ENCODE data around the gene LAP3.

Gene LAP3

GRCh38 chr4:17635056-17635455 lies 58.1 kb downstream of the LAP3 start:
- TF ChIP-seq Cebpa-rat (IDR thresholded peaks at IDR 0.05) = no peak
- Histone ChIP-seq H3K9me3 (no peaks in the 10 kb centered on the region), H3K36me3 (peaks cover 88% of the 10 kb centered on the region), H4K20me1 (peaks cover 73% of the 10 kb centered on the region), H3K9ac (no peak overlapping the region), H3K4me2 (no peak overlapping the region), H3K4me3 (no peak overlapping the region), H3K4me1 (peaks cover 27% of the 10 kb centered on the region), H3K27me3 (no peaks in the 10 kb centered on the region), H3K27ac (no peak overlapping the region)

GRCh38 chr4:17636341-17636695 lies 59.3 kb downstream of the LAP3 start:
- no peaks in the 10 kb centered on the region for H3K27me3 ChIP-seq
- H4K20me1 ChIP-seq = peaks cover 69% of the 10 kb centered on the region
- no peak overlapping the region for H3K4me2 ChIP-seq
- H3K9ac ChIP-seq = no peak overlapping the region
- peaks cover 36% of the 10 kb centered on the region for H3K4me1 ChIP-seq
- no peak overlapping the region for H3K27ac ChIP-seq
- TF ChIP-seq Cebpa-rat (IDR thresholded peaks at IDR 0.05) = no peak
- H3K36me3 ChIP-seq = peaks cover 76% of the 10 kb centered on the region
- H3K4me3 ChIP-seq = no peak overlapping the region
- no peaks in the 10 kb centered on the region for H3K9me3 ChIP-seq

DNA sequence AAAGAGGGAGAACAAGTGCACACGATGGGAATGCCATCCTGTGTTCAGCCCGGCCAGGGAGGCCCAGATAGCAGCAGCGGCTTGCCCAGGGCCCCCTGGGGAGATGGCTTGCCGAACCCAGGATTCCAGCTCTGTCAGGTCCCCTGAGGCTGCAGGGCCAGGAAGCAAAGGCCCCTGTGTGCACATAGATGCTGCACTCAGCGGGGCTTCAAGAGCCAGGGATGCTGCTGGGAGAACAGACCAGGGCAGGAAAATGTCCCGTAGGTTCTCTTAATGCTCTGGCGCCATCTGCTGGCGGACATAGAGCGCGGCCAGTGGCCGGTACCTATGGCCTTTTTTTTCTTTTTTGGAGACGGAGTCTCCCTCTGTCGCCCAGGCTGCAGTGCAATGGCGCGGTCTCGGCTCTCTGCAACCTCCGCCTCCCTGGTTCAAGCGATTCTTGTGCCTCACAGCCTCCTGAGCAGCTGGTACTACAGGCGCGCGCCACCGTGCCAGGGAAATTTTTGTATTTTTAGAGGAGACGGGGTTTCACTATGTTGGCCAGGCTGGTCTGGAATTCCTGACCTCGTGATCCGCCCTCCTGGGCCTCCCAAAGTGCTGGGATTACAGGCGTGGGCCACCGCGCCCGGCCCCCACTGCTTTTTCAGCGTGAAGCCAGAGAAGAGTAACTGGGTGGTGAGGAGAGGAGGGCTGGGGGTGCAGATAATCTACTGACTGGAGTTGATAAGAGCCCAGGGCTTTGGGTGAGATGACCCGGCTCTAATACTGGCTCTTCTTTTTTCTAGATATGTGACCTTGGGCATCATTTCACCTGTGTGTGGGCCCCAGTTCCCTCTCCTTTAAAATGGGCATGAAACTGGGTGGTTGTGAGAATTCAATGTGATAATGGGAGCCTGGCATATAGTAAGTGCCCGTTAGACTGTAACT lies 60.0 kb downstream of the LAP3 start:
- no peak overlapping the region for H3K9ac ChIP-seq
- H3K4me3 ChIP-seq = no peak overlapping the region
- peaks cover 36% of the 10 kb centered on the region for H3K4me1 ChIP-seq
- peaks cover 63% of the 10 kb centered on the region for H4K20me1 ChIP-seq
- no peak for TF ChIP-seq Cebpa-rat (IDR thresholded peaks at IDR 0.05)
- H3K4me2 ChIP-seq = no peak overlapping the region
- no peak overlapping the region for H3K27ac ChIP-seq
- H3K27me3 ChIP-seq = no peaks in the 10 kb centered on the region
- H3K36me3 ChIP-seq = peaks cover 69% of the 10 kb centered on the region
- H3K9me3 ChIP-seq = no peaks in the 10 kb centered on the region

DNA sequence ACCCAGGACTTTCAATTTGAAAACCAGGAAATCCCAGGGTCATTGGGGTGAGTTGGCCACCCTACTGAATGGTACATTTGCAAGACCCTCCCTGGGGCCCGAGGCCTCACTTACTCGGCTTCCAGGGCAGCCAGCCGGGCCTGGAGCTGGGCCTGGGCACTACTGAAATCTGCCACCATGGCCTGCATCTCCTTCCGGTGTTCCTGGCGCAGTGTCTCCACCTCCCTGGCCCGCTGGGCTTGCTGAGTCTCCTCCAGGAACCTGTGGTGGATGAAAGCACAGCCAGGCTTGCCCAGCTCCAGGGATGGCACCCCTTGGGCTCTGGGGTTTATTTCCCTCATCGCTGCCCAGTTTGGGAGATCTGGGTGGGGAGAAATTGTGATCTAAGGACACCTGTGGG lies 62.1 kb downstream of the LAP3 start:
- no peak for TF ChIP-seq Cebpa-rat (IDR thresholded peaks at IDR 0.05)
- peaks cover 45% of the 10 kb centered on the region for H4K20me1 ChIP-seq
- H3K4me2 ChIP-seq = no peak overlapping the region
- no peak overlapping the region for H3K4me3 ChIP-seq
- peaks cover 47% of the 10 kb centered on the region for H3K36me3 ChIP-seq
- no peak overlapping the region for H3K9ac ChIP-seq
- no peak overlapping the region for H3K27ac ChIP-seq
- 0 out of 2 replicates have a peak, but pooled peaks cover 13% of the 10 kb centered on the region for H3K9me3 ChIP-seq
- no peaks in the 10 kb centered on the region for H3K27me3 ChIP-seq
- H3K4me1 ChIP-seq = peaks cover 49% of the 10 kb centered on the region

- no peak for TF ChIP-seq Cebpa-rat (IDR thresholded peaks at IDR 0.05)
- no peaks in the 10 kb centered on the region for H3K27me3 ChIP-seq
- H3K36me3 ChIP-seq = peaks cover 23% of the 10 kb centered on the region
- no peak overlapping the region for H3K9ac ChIP-seq
- peak overlapping the region; percentile 68; the same call in 1 of the 2 replicates for H3K27ac ChIP-seq
- peaks cover 19% of the 10 kb centered on the region for H4K20me1 ChIP-seq
- H3K4me3 ChIP-seq = peak overlapping the region; percentile 53; the same call in 1 of the 2 replicates
- H3K9me3 ChIP-seq = 0 out of 2 replicates have a peak, but pooled peaks cover 13% of the 10 kb centered on the region
- peaks cover 39% of the 10 kb centered on the region for H3K4me1 ChIP-seq
- H3K4me2 ChIP-seq = peak overlapping the region; percentile 75
These were observed 65.4 kb downstream of the LAP3 start for GRCh38 chr4:17642398-17642783.

GRCh38 chr4:17646693-17647092 lies 69.7 kb downstream of the LAP3 start:
- TF ChIP-seq Cebpa-rat (IDR thresholded peaks at IDR 0.05) = no peak

GRCh38 chr4:17647176-17647806 lies 70.3 kb downstream of the LAP3 start:
- no peak overlapping the region for H3K27ac ChIP-seq

More at GRCh38 chr4:17646693-17647092, 69.7 kb downstream of the LAP3 start:
- 0 out of 2 replicates have a peak, but pooled peaks cover 13% of the 10 kb centered on the region for H3K9me3 ChIP-seq
- no peak overlapping the region for H3K4me2 ChIP-seq
- no peaks in the 10 kb centered on the region for H4K20me1 ChIP-seq
- no peak overlapping the region for H3K4me3 ChIP-seq
- H3K27ac ChIP-seq = no peak overlapping the region
- H3K9ac ChIP-seq = no peak overlapping the region
- H3K4me1 ChIP-seq = peaks cover 24% of the 10 kb centered on the region
- no peaks in the 10 kb centered on the region for H3K36me3 ChIP-seq
- H3K27me3 ChIP-seq = no peaks in the 10 kb centered on the region

DNA sequence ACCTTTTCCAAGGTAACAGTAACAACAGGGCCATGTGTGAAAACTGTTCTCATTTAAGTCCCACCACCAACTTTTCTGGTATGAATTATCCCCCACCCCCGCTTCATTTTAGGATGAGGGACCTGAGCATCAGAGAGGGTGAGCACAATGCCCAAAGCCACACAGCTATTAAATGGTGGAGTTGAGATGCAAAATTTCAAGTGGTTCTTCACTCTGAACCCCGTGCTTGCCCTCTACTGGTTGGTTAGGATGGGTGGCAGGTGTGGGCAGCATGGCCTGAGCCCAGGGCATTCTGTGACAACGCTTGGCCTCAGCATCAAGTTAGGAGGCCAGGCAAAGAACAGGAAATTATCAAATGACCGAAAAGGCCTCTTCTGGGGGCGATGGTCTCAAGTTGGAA lies 70.9 kb downstream of the LAP3 start:
- Histone ChIP-seq H3K4me3 (no peak overlapping the region), H3K27me3 (no peaks in the 10 kb centered on the region), H4K20me1 (no peaks in the 10 kb centered on the region), H3K4me1 (peaks cover 26% of the 10 kb centered on the region), H3K36me3 (no peaks in the 10 kb centered on the region), H3K4me2 (no peak overlapping the region), H3K9ac (no peak overlapping the region), H3K9me3 (0 out of 2 replicates have a peak, but pooled peaks cover 7% of the 10 kb centered on the region), H3K27ac (no peak overlapping the region)
- no peak for TF ChIP-seq Cebpa-rat (IDR thresholded peaks at IDR 0.05)

More at GRCh38 chr4:17647176-17647806, 70.3 kb downstream of the LAP3 start:
- no peak for TF ChIP-seq Cebpa-rat (IDR thresholded peaks at IDR 0.05)
- no peak overlapping the region for H3K4me2 ChIP-seq
- H4K20me1 ChIP-seq = no peaks in the 10 kb centered on the region
- H3K4me1 ChIP-seq = peaks cover 26% of the 10 kb centered on the region
- no peaks in the 10 kb centered on the region for H3K27me3 ChIP-seq
- no peak overlapping the region for H3K9ac ChIP-seq
- no peaks in the 10 kb centered on the region for H3K36me3 ChIP-seq
- H3K4me3 ChIP-seq = no peak overlapping the region
- 0 out of 2 replicates have a peak, but pooled peaks cover 10% of the 10 kb centered on the region for H3K9me3 ChIP-seq

GRCh38 chr4:17650406-17650805 lies 73.4 kb downstream of the LAP3 start:
- peak overlapping the region; percentile 18; the same call in 1 of the 2 replicates for H3K4me2 ChIP-seq
- no peak overlapping the region for H3K9ac ChIP-seq
- H3K27me3 ChIP-seq = no peaks in the 10 kb centered on the region
- TF ChIP-seq Cebpa-rat (IDR thresholded peaks at IDR 0.05) = no peak
- H3K4me3 ChIP-seq = no peak overlapping the region
- no peak overlapping the region for H3K27ac ChIP-seq
- H3K4me1 ChIP-seq = peaks cover 39% of the 10 kb centered on the region
- H3K9me3 ChIP-seq = no peaks in the 10 kb centered on the region
- no peaks in the 10 kb centered on the region for H4K20me1 ChIP-seq
- H3K36me3 ChIP-seq = no peaks in the 10 kb centered on the region

GRCh38 chr4:17654701-17655100 lies 77.7 kb downstream of the LAP3 start:
- no peak for TF ChIP-seq Cebpa-rat (IDR thresholded peaks at IDR 0.05)
- H3K27ac ChIP-seq = 0 out of 2 replicates have a peak overlapping the region, but pooled peaks have one; percentile 4
- H3K36me3 ChIP-seq = no peaks in the 10 kb centered on the region
- H3K4me2 ChIP-seq = peak overlapping the region; percentile 61
- H3K9ac ChIP-seq = no peak overlapping the region
- H3K4me3 ChIP-seq = no peak overlapping the region
- no peaks in the 10 kb centered on the region for H3K9me3 ChIP-seq
- no peaks in the 10 kb centered on the region for H3K27me3 ChIP-seq
- no peaks in the 10 kb centered on the region for H4K20me1 ChIP-seq
- peaks cover 41% of the 10 kb centered on the region for H3K4me1 ChIP-seq
